ENCODE data around the gene CNPY1.

The CNPY1 gene

GRCh38 chr7:155487509-155488482, 58.6 kb downstream of the CNPY1 start:
- no peak for DNase-seq

GRCh38 chr7:155486783-155487508, 59.4 kb downstream of the CNPY1 start:
- DNase-seq: no peak

- no peak for DNase-seq
These were observed 61.6 kb downstream of the CNPY1 start for GRCh38 chr7:155484483-155485399.

GRCh38 chr7:155483868-155484325, 62.5 kb downstream of the CNPY1 start:
- DNase-seq: no peak

- no peak for DNase-seq
These were observed 63.1 kb downstream of the CNPY1 start for GRCh38 chr7:155483245-155483644.

GRCh38 chr7:155482511-155483183, 63.7 kb downstream of the CNPY1 start:
- no peak for DNase-seq

GRCh38 chr7:155481764-155482163, 64.6 kb downstream of the CNPY1 start:
- DNase-seq: no peak

GRCh38 chr7:155477476-155477875, 68.9 kb downstream of the CNPY1 start:
- no peak for DNase-seq

- DNase-seq: no peak
These were observed 74.6 kb downstream of the CNPY1 start for GRCh38 chr7:155471718-155472117.

- no peak for DNase-seq
These were observed 75.4 kb downstream of the CNPY1 start for GRCh38 chr7:155470686-155471638.

GRCh38 chr7:155470186-155470487, 76.2 kb downstream of the CNPY1 start:
- DNase-seq: no peak

- no peak for DNase-seq
These were observed 76.8 kb downstream of the CNPY1 start for GRCh38 chr7:155469311-155470185.

- DNase-seq: no peak
These were observed 77.6 kb downstream of the CNPY1 start for GRCh38 chr7:155468785-155469148.

GRCh38 chr7:155467846-155468784, 78.2 kb downstream of the CNPY1 start:
- DNase-seq: no peak

- no peak for DNase-seq
These were observed 79.3 kb downstream of the CNPY1 start for GRCh38 chr7:155466814-155467733.

GRCh38 chr7:155466142-155466813, 80.1 kb downstream of the CNPY1 start:
- DNase-seq: no peak

- no peak for DNase-seq
These were observed 80.6 kb downstream of the CNPY1 start for GRCh38 chr7:155465761-155466141.
